CD4-positive, alpha-beta memory T cell (primary cell): ENCODE measurements around the gene NUP210L. TPM values are rescaled to one million over a fixed set of nuclear protein-coding genes. Genes with fewer than 3 reads are reported as not detected.

ENCODE experiments used
- CTCF ChIA-PET: fragments of 350-600 bp; sonication (Branson Sonifier 250); formaldehyde crosslinking; loops from one replicate; lab custom pipeline; 2021; ENCODE audit warnings: inconsistent platforms; ENCODE audit not compliant: partially characterized antibody; lab: Charles Lee
- POLR2A ChIA-PET: fragments of 350-600 bp; sonication (Branson Sonifier 250); formaldehyde crosslinking; loops from one replicate; lab custom pipeline; 2021; ENCODE audit not compliant: partially characterized antibody; lab: Charles Lee
- DNase-seq, 5 donors: peaks; one replicate each; pipeline versions ENCODE4 v3.0.0 to v3.0.0-alpha.2; 2020 to 2022; ENCODE audit warnings: mixed read lengths in 1 of 5
- H3K27ac ChIP-seq: one replicate; pipeline ENCODE4 v1.7.0; 2013; ENCODE audit warnings: low read depth, low read length
- H3K27me3 ChIP-seq: 2 replicates; pipeline ENCODE4 v1.7.0; 2013; ENCODE audit warnings: mild to moderate bottlenecking, low read length, moderate library complexity; ENCODE audit not compliant: insufficient read depth
- H3K36me3 ChIP-seq: 2 replicates; pipeline ENCODE4 v1.7.0; 2013; ENCODE audit warnings: mild to moderate bottlenecking, low read length, moderate library complexity; ENCODE audit not compliant: insufficient read depth
- H3K4me1 ChIP-seq: 2 replicates; pipeline ENCODE4 v1.7.0; 2013; ENCODE audit warnings: mild to moderate bottlenecking, low read length, moderate library complexity; ENCODE audit not compliant: insufficient read depth
- H3K4me3 ChIP-seq, 2 donors: one replicate each; pipeline ENCODE4 v1.7.0; 2013; ENCODE audit warnings: low read length in 2 of 2, mild to moderate bottlenecking in 1 of 2
- H3K9me3 ChIP-seq, 2 donors: one replicate each; pipeline ENCODE4 v1.7.0; 2013; ENCODE audit warnings: low read length in 2 of 2, control low read depth in 1 of 2; ENCODE audit not compliant: control insufficient read depth in 1 of 2
- H3K27ac Mint-ChIP-seq, 7 donors: one replicate each; pipeline ENCODE4 v1.8.0; 2020 to 2021; ENCODE audit warnings: mixed read lengths in 7 of 7, mild to moderate bottlenecking in 6 of 7, inconsistent platforms in 3 of 7, moderate library complexity in 3 of 7
- H3K27me3 Mint-ChIP-seq, 2 donors: one replicate each; pipeline ENCODE4 v1.8.0; 2020 to 2021; ENCODE audit warnings: mixed read lengths in 2 of 2
- H3K36me3 Mint-ChIP-seq, 2 donors: one replicate each; pipeline ENCODE4 v1.8.0; 2020 to 2021; ENCODE audit warnings: mixed read lengths in 2 of 2, inconsistent platforms in 1 of 2, mild to moderate bottlenecking in 1 of 2
- H3K4me1 Mint-ChIP-seq, 4 donors: one replicate each; pipeline ENCODE4 v1.8.0; 2020 to 2021; ENCODE audit warnings: mixed read lengths in 4 of 4, mild to moderate bottlenecking in 1 of 4
- H3K4me3 Mint-ChIP-seq, 8 donors: one replicate each; pipeline ENCODE4 v1.8.0; 2020 to 2021; ENCODE audit warnings: mixed read lengths in 8 of 8, mild to moderate bottlenecking in 7 of 8, moderate library complexity in 6 of 8, inconsistent platforms in 3 of 8
- H3K9me3 Mint-ChIP-seq, 8 donors: one replicate each; pipeline ENCODE4 v1.8.0; 2020 to 2021; ENCODE audit warnings: mixed read lengths in 8 of 8, mild to moderate bottlenecking in 5 of 8, inconsistent platforms in 3 of 8, moderate library complexity in 1 of 8
- intact Hi-C: fragments of 100-400 bp; cut with micrococcal nuclease; formaldehyde crosslinking; loops from one replicate; pipeline ENCODE4 v1.15.1; 2023
- polyA plus RNA-seq, 2 donors: library from polyadenylated mRNA; unstranded; fragments of 300-500 nt; fragmentation: Illumina TruSeq; gene quantifications; one replicate each; pipeline ENCODE4 v1.2.3, GENCODE V29; 2021
- total RNA-seq, 2 experiments: library from RNA; stranded (reverse); gene quantifications; one replicate each; pipeline ENCODE4 v1.2.3, GENCODE V29; 2021

NUP210L gene
- total and polyA plus RNA-seq, 4 experiments from 2014 or later = 0.14 to 0.23 (median 0.19) TPM; not detected in 1

DNA sequence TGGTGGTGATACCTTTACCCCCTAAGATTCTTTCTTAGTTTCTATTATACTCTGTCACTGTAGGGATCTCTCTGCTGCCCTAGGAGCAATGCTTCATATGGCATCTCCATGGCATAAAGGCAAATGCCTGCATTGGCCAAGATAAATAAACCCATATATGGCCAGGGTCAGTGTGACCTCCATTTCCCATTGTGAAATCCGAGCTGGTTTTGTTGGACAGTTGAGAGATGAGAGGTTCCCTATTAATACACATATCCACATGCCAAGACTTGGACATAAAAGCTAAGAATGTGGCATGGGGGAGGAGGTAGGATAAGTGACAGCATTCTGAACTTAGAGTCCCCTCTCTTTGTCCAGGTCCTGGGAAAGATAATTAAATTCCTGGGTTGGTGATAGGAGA lies 35.7 kb upstream of the NUP210L start:
- Mint-ChIP-seq H3K9me3 (no peaks in the 10 kb centered on the region), H3K27me3 (peaks cover 9 to 10% of the 10 kb centered on the region in 2 donors), H3K36me3 (no peaks in the 10 kb centered on the region), H3K4me1 (peaks cover 0 to 7% (median 2%) of the 10 kb centered on the region in 4 donors), H3K27ac (no peak overlapping the region), H3K4me3 (no peak overlapping the region)
- no peak for DNase-seq
- Histone ChIP-seq H3K27ac (no peak overlapping the region), H3K27me3 (no peaks in the 10 kb centered on the region), H3K4me3 (no peak overlapping the region), H3K9me3 (no peaks in the 10 kb centered on the region), H3K36me3 (no peaks in the 10 kb centered on the region), H3K4me1 (no peaks in the 10 kb centered on the region)
- ChIA-PET POLR2A (interaction anchor here (1.3 kb wide), 1 partner anchor 82 kb away, joined by 4 read pairs; the partner anchor contains the start of gene HAX1), CTCF (interaction anchor here (0.6 kb wide), 1 partner anchor 143 kb away, joined by 3 read pairs; no protein-coding TSS in a partner anchor)
- intact Hi-C loops = no loop called here

DNA sequence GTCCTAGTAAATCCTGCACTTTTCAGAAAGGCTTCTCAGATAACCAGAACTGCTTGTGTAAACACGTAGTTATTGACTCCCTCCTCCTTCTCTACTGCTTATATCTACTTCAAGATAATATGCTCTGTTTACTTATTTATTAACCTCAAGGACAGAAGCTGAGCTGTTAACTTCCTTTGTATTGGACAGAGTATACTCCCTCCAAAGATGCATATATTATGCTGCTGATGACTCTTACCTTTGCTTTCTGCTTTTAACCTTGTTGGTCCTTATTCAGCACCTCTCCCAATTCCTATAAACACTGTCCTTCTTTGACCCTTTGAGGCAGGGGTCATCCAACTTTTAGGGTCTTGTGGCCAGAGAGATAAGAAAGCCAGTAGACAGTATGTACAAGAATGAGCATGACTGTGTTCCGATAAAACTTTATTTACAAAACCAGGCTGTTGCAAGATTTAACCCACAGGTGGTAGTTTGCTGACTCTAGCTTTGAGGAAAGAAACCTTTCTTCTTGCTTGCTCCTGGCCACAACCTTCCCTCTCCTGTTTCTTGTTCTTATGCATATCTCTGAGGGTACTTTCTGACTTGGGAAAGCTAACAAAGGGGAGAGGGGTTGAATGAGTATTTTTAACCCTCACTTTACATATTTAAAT lies 32.1 kb upstream of the NUP210L start:
- H3K27me3 ChIP-seq = no peaks in the 10 kb centered on the region
- H3K36me3 ChIP-seq = no peaks in the 10 kb centered on the region
- peaks cover under 1 to 5% of the 10 kb centered on the region in 2 donors for H3K27me3 Mint-ChIP-seq
- H3K4me1 ChIP-seq = peaks cover 6% of the 10 kb centered on the region
- POLR2A ChIA-PET = no interaction called here
- peaks cover 5 to 25% (median 12%) of the 10 kb centered on the region in 4 donors for H3K4me1 Mint-ChIP-seq
- H3K4me3 ChIP-seq = no peak overlapping the region
- no peak overlapping the region for H3K4me3 Mint-ChIP-seq
- peak overlapping the region in 3 of 7 donors; percentile 50 to 74 (median 64) for H3K27ac Mint-ChIP-seq
- intact Hi-C loops = loop anchor here (1.0 to 10.0 kb wide), 2 partner anchors 85 to 278 kb away; partner anchors contain the start of gene HAX1
- peaks cover 3 to 11% of the 10 kb centered on the region in 2 donors for H3K36me3 Mint-ChIP-seq
- no peak overlapping the region for H3K27ac ChIP-seq
- CTCF ChIA-PET = no interaction called here
- H3K9me3 ChIP-seq = no peaks in the 10 kb centered on the region
- peaks cover 0 to 2% (median 0%) of the 10 kb centered on the region in 8 donors for H3K9me3 Mint-ChIP-seq
- DNase-seq = no peak

- CTCF ChIA-PET = interaction anchor here (0.6 kb wide), 1 partner anchor 331 kb away, joined by 5 read pairs; no protein-coding TSS in a partner anchor
- Histone ChIP-seq H3K27ac (no peak overlapping the region), H3K4me1 (peaks cover 14% of the 10 kb centered on the region), H3K36me3 (no peaks in the 10 kb centered on the region), H3K4me3 (no peak overlapping the region), H3K9me3 (no peaks in the 10 kb centered on the region), H3K27me3 (no peaks in the 10 kb centered on the region)
- DNase-seq = peak; percentile 56 to 68 (median 62)
- intact Hi-C loops = loop anchor here (1.0 to 10.0 kb wide), 2 partner anchors 86 to 279 kb away; partner anchors contain the start of gene HAX1
- H3K4me3 Mint-ChIP-seq = peak overlapping the region in 1 of 8 donors; percentile 31
- H3K27me3 Mint-ChIP-seq = peaks cover 0 to 5% of the 10 kb centered on the region in 2 donors
- peaks cover 10 to 33% (median 18%) of the 10 kb centered on the region in 4 donors for H3K4me1 Mint-ChIP-seq
- H3K36me3 Mint-ChIP-seq = peaks cover 3 to 17% of the 10 kb centered on the region in 2 donors
- peak overlapping the region in 3 of 7 donors; percentile 1 to 64 (median 57) for H3K27ac Mint-ChIP-seq
- H3K9me3 Mint-ChIP-seq = peaks cover 0 to 2% (median 0%) of the 10 kb centered on the region in 8 donors
- POLR2A ChIA-PET = no interaction called here
These were observed 31.3 kb upstream of the NUP210L start for GRCh38 chr1:154186177-154186576.

DNA sequence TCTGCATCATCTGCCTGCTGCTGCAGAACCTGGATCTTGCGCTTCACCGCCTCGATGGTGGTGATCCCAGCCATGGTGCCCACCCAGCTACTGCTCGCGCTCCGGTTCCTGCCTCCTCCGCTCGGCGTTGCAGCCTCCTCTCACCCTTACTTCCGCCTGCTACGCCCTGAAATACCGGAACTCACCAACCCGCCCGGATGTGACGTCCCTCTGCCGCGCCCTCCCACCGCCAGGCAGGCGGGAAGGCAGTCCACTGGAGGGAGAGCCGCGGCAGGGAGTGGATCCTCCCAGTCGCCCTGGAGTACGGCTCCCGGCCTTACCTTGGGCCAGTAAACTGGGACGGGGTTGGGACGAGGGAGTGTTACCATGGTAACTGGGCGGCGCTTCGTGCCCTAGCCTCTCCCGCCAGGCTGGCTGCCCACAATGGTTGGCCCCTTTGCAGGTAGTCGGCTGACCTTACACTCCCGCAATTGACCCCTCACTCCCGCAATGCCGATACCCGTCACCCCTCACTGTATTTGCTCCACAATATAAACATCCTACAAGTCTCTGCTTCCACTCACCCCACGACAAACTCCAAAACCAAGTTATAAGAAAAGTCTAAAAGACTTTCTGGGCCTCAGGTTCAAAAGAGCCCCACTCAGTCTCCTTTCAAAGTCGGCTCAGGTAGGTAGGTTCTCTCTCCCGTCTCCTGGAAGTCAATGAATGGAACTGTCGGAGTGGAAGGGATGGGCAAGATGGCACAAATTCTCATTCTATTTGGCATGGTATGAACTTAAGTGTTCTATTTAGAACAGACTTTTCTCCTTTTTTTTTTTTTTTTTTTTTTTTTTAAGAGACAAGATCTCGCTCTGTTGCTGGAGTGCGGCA lies 28.4 kb upstream of the NUP210L start:
- Mint-ChIP-seq H3K4me3 (peak overlapping the region; percentile 99 to 100 (median 100)), H3K4me1 (peaks cover 34 to 62% (median 46%) of the 10 kb centered on the region in 4 donors), H3K27me3 (no peaks in the 10 kb centered on the region), H3K9me3 (peaks cover 0 to 2% (median 0%) of the 10 kb centered on the region in 8 donors), H3K27ac (peak overlapping the region; percentile 98 to 100 (median 100)), H3K36me3 (peaks cover 14 to 36% of the 10 kb centered on the region in 2 donors)
- peak overlapping the region; percentile 74 to 90 for H3K4me3 ChIP-seq
- no peaks in the 10 kb centered on the region for H3K9me3 ChIP-seq
- H3K27ac ChIP-seq = peak overlapping the region; percentile 93
- CTCF ChIA-PET = interaction anchor here (0.9 to 1.6 kb wide), 4 partner anchors 15 to 147 kb away, joined by 3 to 9 read pairs (median 4); partner anchors contain the start of gene UBAP2L
- intact Hi-C loops = loop anchor here (1.0 to 10.0 kb wide), 4 partner anchors 36 to 282 kb away; partner anchors contain the start of genes RPS27 and UBAP2L
- H3K27me3 ChIP-seq = no peaks in the 10 kb centered on the region
- H3K36me3 ChIP-seq = peaks cover 14% of the 10 kb centered on the region
- DNase-seq = peak; percentile 91 to 96 (median 92)
- POLR2A ChIA-PET = interaction anchor here (0.6 to 4.9 kb wide), 8 partner anchors 12 to 282 kb away, joined by 3 to 71 read pairs (median 4); partner anchors contain the start of genes JTB and RPS27
- peaks cover 42% of the 10 kb centered on the region for H3K4me1 ChIP-seq

GRCh38 chr1:154182344-154183045 lies 27.6 kb upstream of the NUP210L start:
- H3K36me3 Mint-ChIP-seq = peaks cover 14 to 41% of the 10 kb centered on the region in 2 donors
- no peaks in the 10 kb centered on the region for H3K27me3 Mint-ChIP-seq
- peaks cover 41 to 70% (median 53%) of the 10 kb centered on the region in 4 donors for H3K4me1 Mint-ChIP-seq

DNA sequence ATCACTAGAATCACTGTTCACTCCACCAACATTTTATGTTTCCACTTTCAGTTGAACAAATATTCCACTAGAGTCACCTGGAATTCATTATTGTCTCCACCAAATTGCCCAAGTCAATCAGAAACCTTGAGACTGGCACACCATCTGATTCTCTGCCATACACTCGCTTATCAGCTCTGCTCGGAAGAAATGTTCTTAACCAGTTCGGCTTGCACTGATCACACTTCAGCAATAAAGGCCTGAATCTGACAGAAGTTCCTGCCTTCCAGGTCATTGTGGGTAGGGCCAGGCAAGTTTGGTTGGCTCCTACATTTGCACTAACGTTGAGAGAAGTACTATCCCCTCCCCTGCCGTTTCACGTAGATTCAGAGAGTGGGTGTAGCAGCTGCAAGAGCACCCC lies 27.1 kb upstream of the NUP210L start:
- H3K27ac ChIP-seq = peak overlapping the region; percentile 93
- H3K4me3 Mint-ChIP-seq = peak overlapping the region; percentile 99 to 100 (median 100)
- H3K27me3 ChIP-seq = no peaks in the 10 kb centered on the region
- no peaks in the 10 kb centered on the region for H3K27me3 Mint-ChIP-seq
- H3K4me3 ChIP-seq = peak overlapping the region; percentile 74 to 90
- H3K4me1 ChIP-seq = peaks cover 56% of the 10 kb centered on the region
- intact Hi-C loops = loop anchor here (1.0 to 10.0 kb wide), 4 partner anchors 25 to 283 kb away; partner anchors contain the start of gene RPS27
- H3K4me1 Mint-ChIP-seq = peaks cover 46 to 75% (median 58%) of the 10 kb centered on the region in 4 donors
- ChIA-PET POLR2A (interaction anchor here (0.7 to 4.9 kb wide), 13 partner anchors 11 to 283 kb away, joined by 3 to 71 read pairs (median 4); partner anchors contain the start of genes JTB and RPS27), CTCF (interaction anchor here (1.4 to 1.5 kb wide), 2 partner anchors 148 to 151 kb away, joined by 3 to 4 read pairs; no protein-coding TSS in a partner anchor)
- H3K9me3 Mint-ChIP-seq = peaks cover 0 to 2% (median 0%) of the 10 kb centered on the region in 8 donors
- H3K27ac Mint-ChIP-seq = peak overlapping the region; percentile 98 to 100 (median 100)
- H3K36me3 Mint-ChIP-seq = peaks cover 14 to 46% of the 10 kb centered on the region in 2 donors
- H3K9me3 ChIP-seq = no peaks in the 10 kb centered on the region
- peaks cover 14% of the 10 kb centered on the region for H3K36me3 ChIP-seq
- no peak for DNase-seq

More at GRCh38 chr1:154182344-154183045, 27.6 kb upstream of the NUP210L start:
- no peaks in the 10 kb centered on the region for H3K9me3 ChIP-seq
- ChIA-PET POLR2A (interaction anchor here (0.7 to 4.9 kb wide), 13 partner anchors 11 to 283 kb away, joined by 3 to 71 read pairs (median 4); partner anchors contain the start of genes JTB and RPS27), CTCF (interaction anchor here (0.9 to 1.5 kb wide), 3 partner anchors 24 to 151 kb away, joined by 3 to 4 read pairs (median 3); no protein-coding TSS in a partner anchor)
- Mint-ChIP-seq H3K9me3 (peaks cover 0 to 2% (median 0%) of the 10 kb centered on the region in 8 donors), H3K27ac (peak overlapping the region; percentile 98 to 100 (median 100)), H3K4me3 (peak overlapping the region; percentile 99 to 100 (median 100))
- H3K4me1 ChIP-seq = peaks cover 50% of the 10 kb centered on the region
- DNase-seq = peak; percentile 68 to 83 (median 71)
- no peaks in the 10 kb centered on the region for H3K27me3 ChIP-seq
- intact Hi-C loops = loop anchor here (1.0 to 10.0 kb wide), 5 partner anchors 25 to 282 kb away; partner anchors contain the start of genes RPS27 and UBAP2L
- peaks cover 14% of the 10 kb centered on the region for H3K36me3 ChIP-seq
- peak overlapping the region; percentile 93 for H3K27ac ChIP-seq
- peak overlapping the region; percentile 74 to 90 for H3K4me3 ChIP-seq
